OCI-LY1 (cell line): ENCODE measurements around the gene TMEM218.
A peak's percentile ranks its signal among the peaks of the same experiment; 100 is the strongest.

ENCODE experiments used
- H2AFZ ChIP-seq: fragments of 200-600 bp; sonication (generic), shearing (Covaris generic); 2 replicates; pipeline ENCODE4 v1.6.0; 2014; ENCODE audit warnings: antibody characterized with exemption, mild to moderate bottlenecking, low read length
- H3F3A ChIP-seq: fragments of 200-600 bp; sonication (generic), shearing (Covaris generic); 2 replicates; pipeline ENCODE4 v1.6.0; 2014; ENCODE audit warnings: mild to moderate bottlenecking, antibody characterized with exemption, low read length, moderate library complexity; ENCODE audit not compliant: insufficient read depth
- H3K27ac ChIP-seq: fragments of 200-600 bp; sonication (generic); 2 replicates; pipeline ENCODE4 v1.5.1; 2014; ENCODE audit warnings: low read length, mixed run types, mild to moderate bottlenecking, low read depth; ENCODE audit not compliant: poor library complexity, severe bottlenecking
- H3K27me3 ChIP-seq: fragments of 200-600 bp; sonication (generic); 2 replicates; pipeline ENCODE4 v1.6.0; 2014; ENCODE audit warnings: antibody characterized with exemption, mild to moderate bottlenecking, low read length, moderate library complexity; ENCODE audit not compliant: insufficient read depth
- H3K36me3 ChIP-seq: fragments of 200-600 bp; sonication (generic); 2 replicates; pipeline ENCODE4 v1.6.1; 2014; ENCODE audit warnings: mild to moderate bottlenecking, antibody characterized with exemption, low read length, moderate library complexity, mixed read lengths; ENCODE audit not compliant: insufficient read depth
- H3K4me1 ChIP-seq: fragments of 200-600 bp; sonication (generic); 2 replicates; pipeline ENCODE4 v1.5.1; 2014; ENCODE audit warnings: mild to moderate bottlenecking, low read length, moderate library complexity; ENCODE audit not compliant: insufficient read depth, severe bottlenecking
- H3K4me2 ChIP-seq: fragments of 200-600 bp; sonication (generic), shearing (Covaris generic); 2 replicates; pipeline ENCODE4 v1.6.1; 2014; ENCODE audit warnings: low read length
- H3K4me3 ChIP-seq: fragments of 200-600 bp; sonication (generic); 2 replicates; pipeline ENCODE4 v1.5.1; 2014; ENCODE audit warnings: low read length, low read depth, mild to moderate bottlenecking, mixed read lengths; ENCODE audit not compliant: poor library complexity, severe bottlenecking
- H3K79me2 ChIP-seq: fragments of 200-600 bp; shearing (Covaris generic); 2 replicates; pipeline ENCODE4 v1.6.1; 2016; ENCODE audit warnings: mixed run types, low read length, mixed read lengths; ENCODE audit not compliant: insufficient read depth
- H3K9ac ChIP-seq: fragments of 200-600 bp; sonication (generic), shearing (Covaris generic); 2 replicates; pipeline ENCODE4 v1.6.1; 2014; ENCODE audit warnings: mild to moderate bottlenecking, low read length, mixed read lengths
- H3K9me2 ChIP-seq: fragments of 200-600 bp; sonication (generic), shearing (Covaris generic); 2 replicates; pipeline ENCODE4 v1.6.1; 2014; ENCODE audit warnings: low read depth, mild to moderate bottlenecking, low read length, mixed read lengths
- H3K9me3 ChIP-seq: fragments of 200-600 bp; shearing (Covaris generic); 2 replicates; pipeline ENCODE4 v1.6.1; 2014; ENCODE audit warnings: low read length, mixed read lengths
- H4K20me1 ChIP-seq: fragments of 200-600 bp; sonication (generic), shearing (Covaris generic); 2 replicates; pipeline ENCODE4 v1.6.0; 2016; ENCODE audit warnings: mild to moderate bottlenecking, low read length; ENCODE audit not compliant: insufficient read depth
- CTCF ChIP-seq: fragments of 200-600 bp; sonication (generic), shearing (Covaris generic); IDR thresholded peaks from 2 replicates; pipeline ENCODE4 v1.5.1; 2017; ENCODE audit warnings: mild to moderate bottlenecking, antibody characterized with exemption, low read length, moderate library complexity, mixed read lengths
- EZH2 ChIP-seq: fragments of 200-600 bp; sonication (generic), shearing (Covaris generic); IDR thresholded peaks from 2 replicates; pipeline ENCODE4 v1.8.0; 2017; ENCODE audit warnings: borderline replicate concordance, mixed run types, mild to moderate bottlenecking, antibody characterized with exemption, low read length, moderate library complexity, mixed read lengths

Gene TMEM218

GRCh38 chr11:125062218-125062930, 49.1 kb downstream of the TMEM218 start:
- H3K4me2 ChIP-seq, result peak overlapping the region; percentile 33; the same call in 1 of the 2 replicates
- H3K27ac ChIP-seq, result no peak overlapping the region
- H3K9me2 ChIP-seq, result no peaks in the 10 kb centered on the region
- no peaks in the 10 kb centered on the region for H3K4me1 ChIP-seq
- no peaks in the 10 kb centered on the region for H3K36me3 ChIP-seq
- H3K79me2 ChIP-seq, result no peaks in the 10 kb centered on the region
- TF ChIP-seq EZH2, result no peak
- no peak for TF ChIP-seq CTCF
- H3F3A ChIP-seq, result no peaks in the 10 kb centered on the region
- H3K9me3 ChIP-seq, result no peaks in the 10 kb centered on the region
- H4K20me1 ChIP-seq, result no peaks in the 10 kb centered on the region
- no peak overlapping the region for H2AFZ ChIP-seq
- H3K27me3 ChIP-seq, result 0 out of 2 replicates have a peak, but pooled peaks cover 4% of the 10 kb centered on the region
- H3K4me3 ChIP-seq, result peak overlapping the region; percentile 12
- H3K9ac ChIP-seq, result no peak overlapping the region

GRCh38 chr11:125061281-125061680, 50.1 kb downstream of the TMEM218 start:
- no peak for TF ChIP-seq EZH2
- no peaks in the 10 kb centered on the region for H3F3A ChIP-seq
- no peaks in the 10 kb centered on the region for H3K9me2 ChIP-seq
- no peaks in the 10 kb centered on the region for H3K4me1 ChIP-seq
- no peak overlapping the region for H3K4me3 ChIP-seq
- H4K20me1 ChIP-seq, result no peaks in the 10 kb centered on the region
- no peak overlapping the region for H3K9ac ChIP-seq
- H3K9me3 ChIP-seq, result no peaks in the 10 kb centered on the region
- 0 out of 2 replicates have a peak, but pooled peaks cover 4% of the 10 kb centered on the region for H3K27me3 ChIP-seq
- H3K79me2 ChIP-seq, result no peaks in the 10 kb centered on the region
- no peak overlapping the region for H3K4me2 ChIP-seq
- H3K36me3 ChIP-seq, result no peaks in the 10 kb centered on the region
- no peak overlapping the region for H2AFZ ChIP-seq
- H3K27ac ChIP-seq, result no peak overlapping the region

- Histone ChIP-seq H2AFZ (no peak overlapping the region), H3K27me3 (no peaks in the 10 kb centered on the region), H3K79me2 (no peaks in the 10 kb centered on the region), H3K4me1 (no peaks in the 10 kb centered on the region), H4K20me1 (no peaks in the 10 kb centered on the region), H3K9me2 (no peaks in the 10 kb centered on the region), H3K27ac (no peak overlapping the region), H3K4me2 (no peak overlapping the region), H3F3A (no peaks in the 10 kb centered on the region), H3K4me3 (no peak overlapping the region), H3K9ac (no peak overlapping the region), H3K9me3 (no peaks in the 10 kb centered on the region), H3K36me3 (no peaks in the 10 kb centered on the region)
- TF ChIP-seq EZH2 (no peak), CTCF (no peak)
Measured at GRCh38 chr11:125057693-125058016, 53.8 kb downstream of the TMEM218 start.
